NCI-H345 treated with DMSO at 0.1 percent for 48 hours (cell line): Measurements from ENCODE around the gene TLR4.

Experiments used
- DNase-seq: peaks from one replicate; lab custom pipeline; 2025; ENCODE audit not compliant: unreplicated experiment; lab: John Stamatoyannopoulos, UW

The TLR4 gene

DNA sequence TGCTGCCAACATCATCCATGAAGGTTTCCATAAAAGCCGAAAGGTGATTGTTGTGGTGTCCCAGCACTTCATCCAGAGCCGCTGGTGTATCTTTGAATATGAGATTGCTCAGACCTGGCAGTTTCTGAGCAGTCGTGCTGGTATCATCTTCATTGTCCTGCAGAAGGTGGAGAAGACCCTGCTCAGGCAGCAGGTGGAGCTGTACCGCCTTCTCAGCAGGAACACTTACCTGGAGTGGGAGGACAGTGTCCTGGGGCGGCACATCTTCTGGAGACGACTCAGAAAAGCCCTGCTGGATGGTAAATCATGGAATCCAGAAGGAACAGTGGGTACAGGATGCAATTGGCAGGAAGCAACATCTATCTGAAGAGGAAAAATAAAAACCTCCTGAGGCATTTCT is 10.1 kb downstream of the TLR4 start:
- DNase-seq, result no peak

DNA sequence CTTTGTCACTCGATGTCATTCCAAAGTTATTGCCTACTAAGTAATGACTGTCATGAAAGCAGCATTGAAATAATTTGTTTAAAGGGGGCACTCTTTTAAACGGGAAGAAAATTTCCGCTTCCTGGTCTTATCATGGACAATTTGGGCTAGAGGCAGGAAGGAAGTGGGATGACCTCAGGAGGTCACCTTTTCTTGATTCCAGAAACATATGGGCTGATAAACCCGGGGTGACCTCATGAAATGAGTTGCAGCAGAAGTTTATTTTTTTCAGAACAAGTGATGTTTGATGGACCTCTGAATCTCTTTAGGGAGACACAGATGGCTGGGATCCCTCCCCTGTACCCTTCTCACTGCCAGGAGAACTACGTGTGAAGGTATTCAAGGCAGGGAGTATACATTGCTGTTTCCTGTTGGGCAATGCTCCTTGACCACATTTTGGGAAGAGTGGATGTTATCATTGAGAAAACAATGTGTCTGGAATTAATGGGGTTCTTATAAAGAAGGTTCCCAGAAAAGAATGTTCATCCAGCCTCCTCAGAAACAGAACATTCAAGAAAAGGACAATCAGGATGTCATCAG is 11.3 kb downstream of the TLR4 start:
- no peak for DNase-seq

DNA sequence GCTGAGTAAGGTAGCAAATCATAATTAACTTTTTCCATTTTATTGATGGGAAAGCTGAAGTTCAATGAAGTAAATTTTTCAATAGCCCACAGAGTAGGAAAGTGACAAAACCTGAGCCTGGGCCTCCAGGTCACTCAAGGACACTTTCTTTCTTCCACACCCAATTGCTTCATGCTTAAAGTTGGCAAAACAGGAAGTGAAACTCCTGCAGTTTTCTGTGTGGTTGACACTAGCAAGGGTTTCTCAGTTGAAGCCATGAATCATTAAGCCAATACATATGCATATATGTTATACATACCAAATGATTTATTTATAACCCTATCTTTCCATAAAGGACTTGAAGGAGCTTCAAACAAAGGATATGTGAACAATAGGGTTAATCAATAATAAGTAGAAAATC is 13.9 kb downstream of the TLR4 start:
- no peak for DNase-seq

DNA sequence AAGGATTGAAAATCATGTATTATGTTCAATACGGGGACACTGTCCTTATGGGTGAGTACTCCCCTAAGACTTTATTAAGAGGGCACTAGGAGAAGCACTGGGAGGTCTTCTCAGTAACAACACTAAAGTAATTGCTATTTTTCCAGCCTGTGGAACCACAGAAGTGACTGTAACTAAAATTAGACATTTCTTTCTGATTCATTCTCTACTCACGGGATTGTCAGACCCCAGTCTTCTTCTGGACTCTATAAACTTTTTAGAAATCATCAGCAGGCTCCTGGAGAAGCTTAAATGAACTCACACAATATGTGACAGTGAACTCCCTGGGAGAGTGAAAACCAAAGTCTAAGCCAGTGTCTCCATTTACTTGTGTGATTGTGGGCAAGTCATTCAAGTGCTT is 14.5 kb downstream of the TLR4 start:
- no peak for DNase-seq

DNA sequence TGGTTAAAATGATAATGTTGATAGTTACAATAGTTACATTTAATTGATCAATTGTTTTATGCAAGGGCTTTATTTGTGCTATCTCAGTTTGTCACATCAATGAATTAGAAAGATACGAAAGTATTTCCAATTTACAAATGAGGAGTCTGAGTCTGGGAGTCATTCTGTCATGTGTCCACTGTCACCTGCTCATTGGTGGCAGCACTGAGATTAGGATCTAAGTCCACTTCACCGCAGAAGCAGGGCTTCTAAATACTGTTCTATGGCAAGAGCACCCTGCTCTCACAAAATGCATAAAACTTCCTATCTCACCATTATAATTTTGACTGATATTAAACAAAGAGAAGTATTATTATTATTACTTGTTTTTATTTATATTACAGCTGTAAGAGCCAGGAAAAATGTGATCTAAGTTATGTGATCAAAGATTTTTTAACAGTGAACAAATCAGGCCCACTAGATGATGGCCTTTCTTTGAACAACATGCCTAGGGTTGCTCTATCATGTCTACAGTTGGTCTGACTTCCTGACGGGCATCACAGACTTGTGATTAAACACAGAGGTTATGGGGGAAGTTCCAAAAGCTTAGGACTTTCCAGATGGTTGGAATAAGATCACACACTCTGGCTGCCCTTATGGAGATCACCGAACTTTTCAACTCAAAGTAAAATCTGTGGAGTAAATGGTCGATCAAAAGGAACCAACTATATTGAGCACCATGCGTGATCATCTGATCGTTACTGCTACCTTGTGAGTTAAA is 15.1 kb downstream of the TLR4 start:
- no peak for DNase-seq

DNA sequence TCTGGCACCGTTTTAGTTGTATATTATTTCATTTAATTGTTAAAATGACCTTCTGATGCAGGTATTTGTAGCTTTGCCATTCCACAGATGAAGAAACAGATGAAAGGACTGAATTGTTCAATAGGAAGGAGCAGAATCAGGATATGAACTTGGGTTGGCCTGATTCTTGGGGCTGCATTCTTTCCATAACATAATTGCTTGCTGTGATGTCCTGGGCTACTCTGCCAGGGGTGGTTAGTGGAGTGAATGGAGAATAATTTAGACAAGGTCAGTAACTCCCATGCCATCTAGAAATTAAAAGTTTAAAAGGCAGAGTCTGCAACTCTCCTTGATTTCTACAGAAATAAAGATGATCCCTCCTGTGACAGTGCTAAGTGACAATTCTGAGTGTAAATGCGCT is 15.9 kb downstream of the TLR4 start:
- DNase-seq, result no peak

DNA sequence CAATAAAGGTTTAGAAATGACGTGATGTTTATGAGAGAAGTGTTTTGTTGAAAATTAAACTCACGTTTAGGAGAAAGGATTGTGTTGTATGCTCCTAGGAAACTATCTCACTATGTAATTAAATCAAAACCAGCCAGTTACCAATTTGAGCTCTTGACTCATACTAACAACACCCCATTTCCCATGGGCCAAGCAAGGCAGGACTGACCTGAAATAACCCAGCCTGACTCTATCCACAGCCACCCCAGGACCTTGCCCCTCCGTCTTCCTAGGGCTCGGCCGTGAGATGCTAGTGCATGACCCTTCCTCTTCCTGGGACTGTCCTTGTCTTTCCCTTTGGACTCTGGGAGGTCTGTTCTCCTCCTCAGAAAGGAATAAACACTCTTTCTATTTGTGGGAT is 16.4 kb downstream of the TLR4 start:
- DNase-seq, result no peak

DNA sequence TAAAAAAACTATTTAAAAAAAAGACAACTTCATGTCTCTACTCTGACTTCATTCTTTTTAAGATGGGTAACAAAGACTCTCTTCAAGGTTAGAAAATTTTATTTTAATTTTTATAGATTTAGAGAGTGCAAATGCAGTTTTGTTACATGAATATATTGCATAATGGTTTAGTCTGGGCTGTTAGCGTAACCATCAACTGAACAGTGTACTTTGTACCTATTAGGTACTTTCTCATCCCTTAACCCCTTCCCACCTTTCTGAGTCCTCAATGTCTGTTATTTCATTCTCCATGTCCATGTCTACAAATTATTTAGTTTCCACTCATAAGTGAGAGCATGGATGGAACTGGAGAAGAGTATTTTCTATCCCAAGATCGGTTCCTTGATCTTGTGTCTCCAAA is 16.8 kb downstream of the TLR4 start:
- no peak for DNase-seq

DNA sequence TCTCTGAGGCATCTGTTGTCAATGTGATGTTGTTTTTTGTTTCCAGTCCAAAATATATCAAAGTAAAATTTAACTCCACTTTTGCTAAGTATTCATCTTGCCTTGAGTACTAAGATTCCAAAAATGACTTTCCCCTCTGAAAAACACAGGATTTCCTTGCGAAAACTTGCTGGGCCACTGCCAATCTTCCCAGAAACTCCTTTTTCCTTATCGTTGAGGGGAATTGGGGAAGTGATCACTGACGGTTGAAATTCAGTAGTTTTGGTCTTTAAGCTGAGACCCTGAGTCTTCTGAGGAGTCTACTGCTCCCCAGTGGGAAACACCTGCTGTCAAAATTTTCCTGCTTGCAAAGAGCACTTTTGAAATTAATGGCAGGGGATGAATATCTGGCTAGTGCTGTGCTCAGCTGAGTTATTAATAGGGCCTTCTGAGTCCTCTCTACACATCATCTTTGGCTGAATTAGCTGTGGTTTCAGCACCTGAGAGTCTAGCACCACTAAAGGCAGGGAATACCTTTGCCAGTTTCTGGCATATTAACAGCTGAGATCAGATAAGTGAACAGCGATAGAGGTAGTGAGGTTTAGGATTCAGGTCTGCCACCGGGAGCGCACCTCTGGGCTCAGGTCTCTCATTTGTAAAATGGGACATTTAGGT is 18.0 kb downstream of the TLR4 start:
- DNase-seq, result no peak

DNA sequence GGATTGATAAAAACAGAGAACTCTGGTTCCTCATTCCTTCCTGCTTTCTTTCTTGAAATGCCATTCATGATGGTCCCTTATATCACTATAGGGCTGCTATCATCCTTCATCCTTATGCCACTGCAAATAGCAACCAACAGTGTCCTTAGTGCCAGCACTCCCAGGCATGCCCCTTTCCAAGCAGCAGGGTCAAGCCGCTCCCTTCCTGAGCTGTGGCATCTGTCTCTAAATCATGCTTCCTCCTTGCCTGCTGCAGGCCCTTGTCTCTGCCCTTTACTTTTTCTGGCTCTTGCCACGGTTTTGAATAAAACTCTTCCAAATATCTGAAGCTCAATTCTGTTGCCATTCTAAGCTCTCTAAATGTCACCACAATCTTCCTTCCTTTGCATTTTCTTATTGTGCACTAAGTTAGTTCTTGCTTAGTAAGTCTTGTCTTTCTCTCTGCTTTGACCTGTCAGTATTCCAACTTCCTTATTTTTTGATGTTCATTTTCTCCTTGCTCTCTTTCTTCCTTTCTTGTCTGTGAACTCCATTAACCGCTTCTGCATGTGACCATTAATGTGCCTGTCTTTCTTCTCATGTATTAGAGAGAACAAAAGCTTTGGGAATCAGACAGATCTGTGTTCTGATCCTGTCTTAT is 19.9 kb downstream of the TLR4 start:
- DNase-seq, result no peak

DNA sequence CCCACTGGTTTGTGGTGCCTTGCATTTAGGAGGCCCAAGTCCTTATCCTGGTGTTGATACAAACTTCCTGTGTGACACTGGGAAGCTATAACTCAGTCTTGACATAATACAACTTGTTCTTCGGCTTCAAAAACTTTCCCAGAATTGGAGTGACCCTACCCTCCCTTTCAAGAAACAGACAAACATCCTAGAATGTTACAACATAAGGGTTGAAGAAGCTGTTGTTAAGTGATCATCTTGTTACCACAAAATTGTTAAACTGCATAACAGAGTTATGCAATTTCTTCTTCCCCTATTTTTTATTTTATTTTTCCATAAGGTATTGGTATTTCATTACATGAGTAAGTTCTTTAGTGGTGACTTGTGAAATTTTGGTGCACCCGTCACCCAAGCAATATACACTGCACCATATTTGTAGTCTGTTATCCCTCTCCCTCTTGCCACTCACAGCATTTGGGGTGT is 21.3 kb downstream of the TLR4 start:
- no peak for DNase-seq

DNA sequence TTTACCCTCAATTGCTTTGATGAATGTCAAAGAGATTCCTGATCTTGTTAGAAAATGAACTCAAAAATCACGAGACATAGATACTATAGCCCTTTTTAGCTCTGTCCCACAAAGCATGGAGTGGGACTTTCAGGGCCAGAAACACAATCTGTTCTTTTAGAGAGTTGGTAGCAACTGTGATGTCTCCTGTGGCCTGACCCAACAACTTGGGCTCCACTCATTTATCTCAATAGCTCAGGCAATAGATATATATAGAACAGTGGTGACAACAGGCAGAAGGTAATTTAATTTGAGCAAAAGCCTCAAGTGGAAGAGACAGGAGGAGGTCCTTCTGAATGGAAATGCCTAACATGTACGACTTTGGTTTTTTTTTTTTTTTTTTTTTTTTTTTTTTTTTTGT is 25.2 kb downstream of the TLR4 start:
- no peak for DNase-seq

DNA sequence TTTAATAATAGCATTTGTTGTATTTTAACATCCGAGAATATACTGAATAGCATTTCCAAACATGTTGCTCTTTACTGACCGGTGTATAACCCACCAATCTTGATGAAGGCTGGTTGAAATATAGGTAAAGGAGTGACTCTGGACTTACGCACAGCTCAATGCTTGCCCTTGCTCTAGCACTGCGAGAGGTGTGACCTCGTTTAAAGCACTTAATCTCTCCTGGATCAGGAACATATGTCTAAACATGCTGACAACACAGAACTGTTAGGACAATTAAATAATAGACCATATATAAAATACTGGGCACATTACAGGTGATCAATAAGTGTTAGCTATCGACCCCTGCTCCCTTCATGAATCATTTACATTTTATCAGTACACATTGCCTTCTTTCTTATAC is 28.3 kb downstream of the TLR4 start:
- no peak for DNase-seq

DNA sequence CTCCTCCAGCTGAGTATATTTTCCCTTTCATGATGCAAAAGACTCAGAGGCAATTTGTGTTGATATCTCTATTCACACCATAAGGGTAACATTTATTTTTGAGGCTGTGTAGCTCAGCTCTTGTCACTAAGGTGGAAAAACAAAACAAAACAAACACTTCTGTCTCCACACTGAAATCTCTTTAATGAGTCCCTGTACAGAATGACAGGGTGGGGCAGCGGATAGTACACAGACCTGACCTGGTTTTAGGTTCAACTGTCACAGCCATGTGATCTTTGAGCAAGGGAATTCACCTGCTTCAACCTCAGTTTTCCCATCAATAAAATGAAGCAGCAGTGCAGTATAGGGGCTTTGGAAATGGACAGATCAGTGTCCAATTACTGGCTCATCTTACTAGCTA is 29.3 kb downstream of the TLR4 start:
- no peak for DNase-seq

DNA sequence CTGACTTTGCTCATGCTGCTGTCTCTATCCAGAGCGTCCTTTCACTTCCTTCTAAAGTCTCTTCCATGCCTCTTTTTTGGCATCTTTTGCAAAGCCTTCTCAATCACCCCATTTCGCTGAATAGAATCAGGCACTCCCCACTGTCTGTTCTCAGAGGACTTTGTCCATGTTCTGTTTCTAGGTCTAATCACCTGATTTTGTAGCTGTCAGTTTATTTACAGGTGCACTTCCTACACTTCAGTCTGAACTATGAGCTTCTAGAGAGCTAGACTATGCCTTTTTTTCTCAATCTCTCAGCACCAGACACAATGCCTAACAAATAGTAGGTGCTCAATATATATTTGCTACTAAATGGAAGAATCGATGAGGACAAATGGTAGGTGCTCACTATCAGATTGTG is 29.9 kb downstream of the TLR4 start:
- DNase-seq, result no peak

DNA sequence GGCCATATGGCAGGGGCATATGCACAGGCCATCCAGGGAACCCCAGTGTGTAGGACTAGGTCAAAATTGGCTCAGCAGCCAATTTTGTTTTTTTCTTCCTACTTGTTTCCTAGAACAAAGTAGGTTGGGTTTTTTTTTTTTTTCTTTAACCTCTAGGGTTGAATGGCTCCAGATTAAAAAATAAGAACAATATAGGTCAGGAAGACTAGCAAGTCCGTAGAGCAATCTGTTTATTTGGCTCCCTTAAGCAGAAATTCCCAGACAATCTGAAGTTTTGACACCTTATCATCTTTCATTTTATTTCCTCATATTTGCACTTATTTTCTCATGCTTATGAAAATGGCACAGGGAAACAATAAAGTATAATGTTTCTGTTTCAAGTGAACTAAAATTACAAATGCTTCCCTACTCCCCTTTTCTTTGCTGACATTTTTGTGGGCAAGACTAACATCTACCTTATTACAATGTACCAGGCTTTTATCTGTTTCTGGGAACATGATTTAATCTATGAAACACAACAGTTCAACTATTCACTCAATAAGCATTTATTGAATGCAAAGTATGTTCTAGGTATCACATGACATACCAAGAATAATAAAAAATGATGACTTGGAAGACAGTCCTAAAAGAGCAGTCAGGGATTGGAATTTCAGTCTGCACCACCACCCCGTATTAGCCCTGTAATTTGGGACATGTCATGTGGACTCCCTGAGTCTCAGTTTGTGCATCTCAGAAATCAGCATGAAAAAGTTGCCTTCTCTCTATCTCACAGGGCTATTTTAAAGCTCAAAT is 30.5 kb downstream of the TLR4 start:
- no peak for DNase-seq

DNA sequence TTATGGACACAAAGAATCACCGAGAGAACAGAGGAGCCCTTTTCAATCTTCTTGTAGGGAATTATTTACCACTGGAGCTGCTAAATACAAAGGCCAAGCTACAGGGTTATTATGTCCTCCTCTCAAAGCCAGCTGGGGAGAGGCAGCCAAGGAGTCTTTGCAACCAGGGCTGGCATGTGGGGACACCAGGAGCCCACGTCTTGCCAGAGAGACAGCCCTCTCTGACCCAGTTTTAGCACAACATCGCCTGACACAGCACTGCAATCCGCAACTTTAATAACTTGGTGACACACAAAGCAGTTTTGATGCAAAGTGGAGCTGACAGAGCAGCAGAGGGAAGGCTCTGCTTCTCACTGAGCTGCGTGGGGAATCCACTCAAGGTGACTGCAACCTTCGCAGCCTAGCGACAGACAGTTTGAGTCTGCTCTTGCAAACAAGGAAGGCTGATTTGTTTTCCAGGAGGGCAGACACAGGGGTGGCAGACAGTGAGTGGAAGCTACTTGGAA is 33.6 kb downstream of the TLR4 start:
- no peak for DNase-seq

DNA sequence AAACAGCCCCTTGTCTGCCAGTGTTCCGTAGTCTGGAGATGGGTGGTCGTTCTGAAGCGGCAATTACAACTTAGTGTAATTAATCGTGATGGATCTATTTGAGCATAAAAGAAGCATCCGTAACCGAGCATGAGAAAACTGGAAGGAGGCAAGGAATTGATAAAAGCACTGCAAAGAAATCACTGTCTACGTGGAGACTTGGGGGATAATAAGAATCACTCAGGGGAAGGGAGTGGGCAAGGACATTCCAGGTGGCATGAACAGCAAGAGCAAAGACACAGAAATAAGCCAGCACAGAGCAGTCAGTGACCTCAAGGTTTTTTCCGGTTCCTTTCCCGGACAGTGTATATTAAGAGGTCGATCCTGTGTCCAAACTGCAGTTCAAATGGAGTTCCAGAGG is 35.0 kb downstream of the TLR4 start:
- no peak for DNase-seq

DNA sequence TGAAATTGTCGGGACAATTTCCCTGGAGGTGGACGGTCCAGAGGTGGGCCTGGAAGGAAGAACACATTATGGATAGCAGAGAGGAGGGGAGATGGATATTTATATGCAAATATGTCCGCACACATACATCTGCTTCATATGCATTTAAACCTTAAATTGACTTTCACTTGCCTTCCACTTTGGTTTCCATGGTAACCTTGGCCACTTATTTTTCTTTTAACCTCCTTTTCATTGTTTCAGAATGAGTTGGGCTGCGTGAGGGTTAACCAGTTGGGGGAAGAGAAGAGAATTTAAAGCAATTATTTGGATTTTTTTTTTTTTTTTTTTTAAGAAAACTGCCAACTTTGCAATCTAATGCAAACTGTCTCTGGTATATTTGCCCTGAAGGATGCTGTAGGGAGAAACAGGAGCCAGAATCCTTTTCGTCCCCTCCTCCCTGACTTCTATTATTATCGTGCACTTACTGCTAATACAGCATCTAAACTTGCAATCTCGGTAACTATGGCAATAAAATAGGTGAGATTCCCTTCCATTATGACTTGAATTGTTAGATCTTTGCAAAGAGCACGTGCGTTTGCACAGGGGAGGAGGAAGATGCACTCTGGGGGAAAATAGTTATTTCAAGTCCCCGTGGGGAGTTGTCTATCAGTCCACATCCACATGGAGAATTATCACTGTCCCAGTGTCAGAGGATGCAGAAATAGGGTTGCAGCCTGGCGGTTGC is 35.6 kb downstream of the TLR4 start:
- DNase-seq, result no peak

DNA sequence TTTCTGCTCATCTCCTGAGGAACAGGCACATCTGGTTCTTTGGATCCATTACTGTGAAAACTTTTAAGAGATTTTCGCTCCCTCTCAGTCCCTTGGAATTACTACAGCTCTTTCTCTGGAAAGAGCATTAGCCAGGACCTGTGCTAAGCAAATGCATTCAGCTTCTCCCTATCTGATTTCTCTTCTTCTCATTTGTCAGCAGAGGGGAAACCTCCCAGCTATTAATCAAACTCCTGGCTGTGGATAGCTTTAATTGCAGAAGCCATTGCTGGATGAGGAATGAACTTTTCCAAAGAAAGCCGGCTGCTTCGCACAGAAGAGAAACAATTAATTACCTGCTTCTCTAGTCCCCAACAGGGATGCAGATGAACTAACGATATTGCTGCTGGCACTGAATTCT is 37.9 kb downstream of the TLR4 start:
- no peak for DNase-seq
